ENCODE results near the gene SUN2. TPM values are rescaled to one million over a fixed set of nuclear protein-coding genes. Genes with fewer than 3 reads are reported as not detected.

SUN2 gene
- total RNA-seq, 1 experiment from 2014 or later, result 169 TPM

GRCh38 chr22:38784035-38784434, 28.2 kb upstream of the SUN2 start:
- H3K4me3 ChIP-seq, result no peak overlapping the region
- BruUV-seq (replicated peaks), result no TSS peak
- H3K36me3 ChIP-seq (ENCODE audit: low read depth), result no peaks in the 10 kb centered on the region
- intact Hi-C loops (cut with micrococcal nuclease; ENCODE audit: unreplicated experiment), result no loop called here
- H3K4me2 ChIP-seq, result no peak overlapping the region
- H4K20me1 ChIP-seq (ENCODE audit: insufficient read depth), result no peaks in the 10 kb centered on the region; the same call in 1 of the 2 replicates
- H3K9me2 ChIP-seq (ENCODE audit: insufficient read depth), result no peaks in the 10 kb centered on the region
- no peaks in the 10 kb centered on the region for H3K9me3 ChIP-seq (ENCODE audit: insufficient read depth, low read depth)
- CTCF ChIA-PET, result interaction anchor here (1.3 kb wide), 1 partner anchor 15 kb away, joined by 5 read pairs; no protein-coding TSS in a partner anchor
- H3K27me3 ChIP-seq (ENCODE audit: insufficient read depth, low read depth), result no peaks in the 10 kb centered on the region
- 0 out of 2 replicates have a peak, but pooled peaks cover 9% of the 10 kb centered on the region for H3K4me1 ChIP-seq (replicated peaks; ENCODE audit: insufficient read depth)
- no peaks in the 10 kb centered on the region for H3K79me2 ChIP-seq (ENCODE audit: low read depth)
- peaks cover 6% of the 10 kb centered on the region; the same call in 1 of the 2 replicates for H3F3A ChIP-seq (ENCODE audit: insufficient read depth, low read depth)
- no peak overlapping the region for H2AFZ ChIP-seq
- no peak for DNase-seq
- TF ChIP-seq CTCF (conservative IDR thresholded peaks at IDR 0.05), result no peak
- TF ChIP-seq EZH2 (IDR thresholded peaks at IDR 0.05; ENCODE audit: low read depth), result no peak
- no peak overlapping the region for H3K27ac ChIP-seq
- POLR2A ChIA-PET (ENCODE audit: unreplicated experiment), result no interaction called here

GRCh38 chr22:38783095-38783615, 27.4 kb upstream of the SUN2 start:
- no peak overlapping the region for H2AFZ ChIP-seq
- POLR2A ChIA-PET (ENCODE audit: unreplicated experiment), result no interaction called here

GRCh38 chr22:38782402-38783094, 26.8 kb upstream of the SUN2 start:
- no peak overlapping the region for H3K27ac ChIP-seq
- H3K9me2 ChIP-seq (ENCODE audit: insufficient read depth), result no peaks in the 10 kb centered on the region
- ChIA-PET CTCF (interaction anchor here (0.6 to 1.3 kb wide), 2 partner anchors 14 to 597 kb away, joined by 3 to 5 read pairs; no protein-coding TSS in a partner anchor), POLR2A (ENCODE audit: unreplicated experiment) (no interaction called here)
- H3K36me3 ChIP-seq (ENCODE audit: low read depth), result no peaks in the 10 kb centered on the region
- H2AFZ ChIP-seq, result no peak overlapping the region
- H4K20me1 ChIP-seq (ENCODE audit: insufficient read depth), result no peaks in the 10 kb centered on the region; the same call in 1 of the 2 replicates
- BruUV-seq (replicated peaks), result no TSS peak
- no peaks in the 10 kb centered on the region for H3K27me3 ChIP-seq (ENCODE audit: insufficient read depth, low read depth)
- no peak for DNase-seq
- no peak for TF ChIP-seq CTCF (conservative IDR thresholded peaks at IDR 0.05)
- no peak for TF ChIP-seq EZH2 (IDR thresholded peaks at IDR 0.05; ENCODE audit: low read depth)
- H3K4me3 ChIP-seq, result no peak overlapping the region
- H3K4me1 ChIP-seq (replicated peaks; ENCODE audit: insufficient read depth), result no peaks in the 10 kb centered on the region
- no peaks in the 10 kb centered on the region for H3F3A ChIP-seq (ENCODE audit: insufficient read depth, low read depth)
- no peaks in the 10 kb centered on the region for H3K9me3 ChIP-seq (ENCODE audit: insufficient read depth, low read depth)
- H3K4me2 ChIP-seq, result no peak overlapping the region
- intact Hi-C loops (cut with micrococcal nuclease; ENCODE audit: unreplicated experiment), result no loop called here
- no peaks in the 10 kb centered on the region for H3K79me2 ChIP-seq (ENCODE audit: low read depth)

More at GRCh38 chr22:38783095-38783615, 27.4 kb upstream of the SUN2 start:
- H3K4me2 ChIP-seq, result no peak overlapping the region
- intact Hi-C loops (cut with micrococcal nuclease; ENCODE audit: unreplicated experiment), result no loop called here
- 0 out of 2 replicates have a peak, but pooled peaks cover 2% of the 10 kb centered on the region for H3K4me1 ChIP-seq (replicated peaks; ENCODE audit: insufficient read depth)
- no peak for DNase-seq
- no peak overlapping the region for H3K27ac ChIP-seq
- no peaks in the 10 kb centered on the region; the same call in 1 of the 2 replicates for H3F3A ChIP-seq (ENCODE audit: insufficient read depth, low read depth)
- H3K9me2 ChIP-seq (ENCODE audit: insufficient read depth), result no peaks in the 10 kb centered on the region
- TF ChIP-seq EZH2 (IDR thresholded peaks at IDR 0.05; ENCODE audit: low read depth) (no peak), CTCF (conservative IDR thresholded peaks at IDR 0.05) (no peak)
- H3K79me2 ChIP-seq (ENCODE audit: low read depth), result no peaks in the 10 kb centered on the region
- H3K27me3 ChIP-seq (ENCODE audit: insufficient read depth, low read depth), result no peaks in the 10 kb centered on the region
- no peaks in the 10 kb centered on the region for H3K36me3 ChIP-seq (ENCODE audit: low read depth)
- CTCF ChIA-PET, result interaction anchor here (0.6 to 1.3 kb wide), 2 partner anchors 14 to 597 kb away, joined by 3 to 5 read pairs; no protein-coding TSS in a partner anchor
- BruUV-seq (replicated peaks), result no TSS peak
- no peak overlapping the region for H3K4me3 ChIP-seq
- no peaks in the 10 kb centered on the region for H3K9me3 ChIP-seq (ENCODE audit: insufficient read depth, low read depth)
- no peaks in the 10 kb centered on the region; the same call in 1 of the 2 replicates for H4K20me1 ChIP-seq (ENCODE audit: insufficient read depth)

Data from PC-9 (cell line).